H1 (cell line): ENCODE data around the gene PPP1R3G. TPM values are rescaled to one million over a fixed set of nuclear protein-coding genes. Genes with fewer than 3 reads are reported as not detected.
A peak's percentile ranks its signal among the peaks of the same experiment; 100 is the strongest.

Source experiments
- CTCF ChIA-PET: fragments of 300-600 bp; sonication (Branson Sonifier 250); formaldehyde crosslinking; loops from one replicate; lab custom pipeline; 2021; ENCODE audit not compliant: partially characterized antibody; lab: Charles Lee
- POLR2A ChIA-PET: fragments of 300-600 bp; sonication (Branson Sonifier 250); formaldehyde crosslinking; loops from one replicate; lab custom pipeline; 2021; ENCODE audit warnings: inconsistent platforms; ENCODE audit not compliant: partially characterized antibody; lab: Charles Lee
- DNase-seq, 2 experiments: peaks; one replicate each; pipeline versions ENCODE4 v3.0.0 to v3.0.0-alpha.2; 2010 to 2022; ENCODE audit warnings: low spot score in 2 of 2, low read depth in 1 of 2, mixed read lengths in 1 of 2
- FAIRE-seq: peaks from 2 replicates; lab custom pipeline; 2011; peaks lifted over from hg19 to GRCh38; lab: Jason Lieb, UNC
- H2AFZ ChIP-seq: 2 replicates; pipeline ENCODE4 v1.8.1; 2012; ENCODE audit warnings: low read length, inconsistent platforms
- H2AK5ac ChIP-seq: 2 replicates; pipeline ENCODE4 v1.6.1; 2013; ENCODE audit warnings: low read depth, low read length
- H2BK120ac ChIP-seq: replicated peaks from 2 replicates; pipeline ENCODE3; 2013; ENCODE audit warnings: low read depth, low read length, inconsistent platforms
- H2BK12ac ChIP-seq: 2 replicates; pipeline ENCODE4 v1.6.1; 2013; ENCODE audit warnings: low read depth, low read length
- H2BK15ac ChIP-seq: 2 replicates; pipeline ENCODE4 v1.6.1; 2013; ENCODE audit warnings: low read length
- H2BK20ac ChIP-seq: 2 replicates; pipeline ENCODE4 v1.6.1; 2013; ENCODE audit warnings: low read length
- H2BK5ac ChIP-seq: 2 replicates; pipeline ENCODE4 v1.6.1; 2013; ENCODE audit warnings: low read depth, low read length
- H3K14ac ChIP-seq: 2 replicates; pipeline ENCODE4 v1.6.1; 2013; ENCODE audit warnings: inconsistent platforms; ENCODE audit not compliant: insufficient read length
- H3K18ac ChIP-seq: 2 replicates; pipeline ENCODE4 v1.6.1; 2013; ENCODE audit warnings: low read length; ENCODE audit errors: extremely low read depth
- H3K23ac ChIP-seq: 2 replicates; pipeline ENCODE4 v1.6.1; 2013; ENCODE audit warnings: inconsistent platforms; ENCODE audit not compliant: insufficient read length
- H3K23me2 ChIP-seq: 2 replicates; pipeline ENCODE4 v1.6.1; 2013; ENCODE audit warnings: low read depth, low read length
- H3K27ac ChIP-seq: 2 replicates; pipeline ENCODE4 v1.6.1; 2011; ENCODE audit warnings: low read depth, low read length, inconsistent platforms
- H3K27me3 ChIP-seq, 4 experiments: replicated peaks in 1 of 4; 1 replicate in 1 of 4; 2 replicates in 3 of 4; pipeline versions ENCODE4 v1.6.1 to v1.8.1; 2011 to 2013; ENCODE audit warnings: low read length in 3 of 4, mild to moderate bottlenecking in 3 of 4, inconsistent platforms in 2 of 4, mixed read lengths in 2 of 4, moderate library complexity in 1 of 4; ENCODE audit not compliant: control insufficient read depth in 3 of 4, insufficient read depth in 3 of 4; ENCODE audit errors: extremely low read depth in 1 of 4
- H3K36me3 ChIP-seq, 4 experiments: 2 replicates each; pipeline versions ENCODE4 v1.6.1 to v1.8.1; 2011 to 2013; ENCODE audit warnings: mild to moderate bottlenecking in 4 of 4, low read length in 3 of 4, moderate library complexity in 2 of 4, control low read depth in 1 of 4, inconsistent platforms in 1 of 4; ENCODE audit not compliant: insufficient read depth in 4 of 4, control insufficient read depth in 2 of 4
- H3K4ac ChIP-seq: replicated peaks from 2 replicates; pipeline ENCODE3; 2013; ENCODE audit warnings: low read length, low read depth, mixed read lengths, inconsistent platforms; ENCODE audit not compliant: insufficient read length
- H3K4me1 ChIP-seq, 4 experiments: replicated peaks in 1 of 4; 1 replicate in 1 of 4; 2 replicates in 3 of 4; pipeline versions ENCODE4 v1.6.1 to v1.8.1; 2011 to 2013; ENCODE audit warnings: low read length in 3 of 4, inconsistent platforms in 2 of 4, mixed read lengths in 1 of 4; ENCODE audit not compliant: insufficient read depth in 4 of 4, control insufficient read depth in 3 of 4
- H3K4me2 ChIP-seq, 2 experiments: 2 replicates each; pipeline versions ENCODE4 v1.6.1 to v1.8.1; 2011 to 2013; ENCODE audit warnings: low read depth in 2 of 2, low read length in 2 of 2, control low read depth in 1 of 2, inconsistent platforms in 1 of 2, mild to moderate bottlenecking in 1 of 2; ENCODE audit not compliant: insufficient read depth in 1 of 2
- H3K4me3 ChIP-seq, 4 experiments: fragments of 200-600, 300-600 bp in 1 of 4; sonication (generic), shearing (Covaris generic), sonication (Bioruptor Twin) in 1 of 4; 2 replicates each; pipeline versions ENCODE4 v1.5.1 to v1.8.1; 2011 to 2016; ENCODE audit warnings: low read length in 4 of 4, low read depth in 3 of 4, control low read depth in 2 of 4, inconsistent platforms in 2 of 4, mild to moderate bottlenecking in 2 of 4, mixed read lengths in 1 of 4, moderate library complexity in 1 of 4; ENCODE audit not compliant: insufficient read depth in 2 of 4; ENCODE audit errors: extremely low read depth in 1 of 4
- H3K56ac ChIP-seq: replicated peaks from 2 replicates; pipeline ENCODE3; 2013; ENCODE audit warnings: low read depth, mild to moderate bottlenecking, mixed read lengths, low read length, inconsistent platforms; ENCODE audit not compliant: insufficient read length
- H3K79me1 ChIP-seq: 2 replicates; pipeline ENCODE4 v1.6.1; 2013; ENCODE audit warnings: low read depth, low read length, control low read depth
- H3K79me2 ChIP-seq, 2 experiments: 2 replicates each; pipeline versions ENCODE4 v1.6.1 to v1.8.1; 2012 to 2013; ENCODE audit warnings: low read length in 2 of 2, mild to moderate bottlenecking in 2 of 2, inconsistent platforms in 1 of 2; ENCODE audit not compliant: insufficient read depth in 2 of 2, control insufficient read depth in 1 of 2
- H3K9ac ChIP-seq, 4 experiments: replicated peaks in 1 of 4; 1 replicate in 1 of 4; 2 replicates in 3 of 4; pipeline versions ENCODE4 v1.6.1 to v1.8.1; 2011 to 2013; ENCODE audit warnings: low read depth in 3 of 4, low read length in 3 of 4, control low read depth in 2 of 4, mild to moderate bottlenecking in 2 of 4, moderate library complexity in 2 of 4, inconsistent platforms in 1 of 4; ENCODE audit errors: extremely low read depth in 1 of 4
- H3K9me3 ChIP-seq, 2 experiments: 2 replicates each; pipeline versions ENCODE4 v1.6.1 to v1.8.1; 2012 to 2013; ENCODE audit warnings: mild to moderate bottlenecking in 2 of 2, moderate library complexity in 2 of 2, control low read depth in 1 of 2, inconsistent platforms in 1 of 2, low read depth in 1 of 2, low read length in 1 of 2, mixed read lengths in 1 of 2; ENCODE audit not compliant: insufficient read depth in 2 of 2
- H4K20me1 ChIP-seq, 2 experiments: replicated peaks in 1 of 2; 2 replicates each; pipeline versions ENCODE3 to v1.8.1; 2011 to 2013; ENCODE audit warnings: inconsistent platforms in 2 of 2, low read length in 2 of 2, mild to moderate bottlenecking in 1 of 2; ENCODE audit not compliant: insufficient read depth in 2 of 2, control insufficient read depth in 1 of 2
- H4K5ac ChIP-seq: 2 replicates; pipeline ENCODE4 v1.6.1; 2013; ENCODE audit warnings: low read length, low read depth, mixed read lengths, inconsistent platforms; ENCODE audit not compliant: insufficient read length
- H4K8ac ChIP-seq: 2 replicates; pipeline ENCODE4 v1.8.0; 2013; ENCODE audit warnings: mild to moderate bottlenecking, moderate library complexity, low read length, inconsistent platforms; ENCODE audit not compliant: insufficient read depth; ENCODE audit errors: extremely low read depth
- H4K91ac ChIP-seq: replicated peaks from 2 replicates; pipeline ENCODE3; 2013; ENCODE audit warnings: low read length, mixed read lengths, inconsistent platforms; ENCODE audit not compliant: insufficient read length
- BCL11A ChIP-seq, 2 experiments: IDR thresholded peaks; one replicate each; pipeline ENCODE4 v1.6.1; 2011; ENCODE audit warnings: low read depth in 2 of 2, low read length in 2 of 2, mild to moderate bottlenecking in 2 of 2
- CEBPB ChIP-seq: IDR thresholded peaks from 2 replicates; pipeline ENCODE4 v1.6.1; 2012; ENCODE audit warnings: low read depth, low read length
- CTBP2 ChIP-seq: IDR thresholded peaks from 2 replicates; pipeline ENCODE4 v1.7.0; 2011; ENCODE audit warnings: borderline replicate concordance, mild to moderate bottlenecking, moderate library complexity, mixed read lengths, low read length; ENCODE audit not compliant: insufficient read depth, insufficient read length
- WGBS, 2 experiments: shearing (Covaris generic) in 1 of 2; methylation state at CpG; one replicate each; pipeline versions ENCODE4 v1.1.6 to v1.1.7; 2013 to 2015; ENCODE audit warnings: low lambda C conversion rate in 2 of 2, mixed read lengths in 2 of 2, inconsistent platforms in 1 of 2, low coverage in 1 of 2, missing lambda C conversion rate in 1 of 2; ENCODE audit not compliant: insufficient replicate concordance in 2 of 2, insufficient coverage in 1 of 2, insufficient read length in 1 of 2; ENCODE audit errors: extremely low coverage in 1 of 2, missing lambda C conversion rate in 1 of 2; 5-methylcytosine and 5-hydroxymethylcytosine counted together
- polyA plus RNA-seq, 7 experiments: library from polyadenylated mRNA; depleted of rRNA in 3 of 7; stranded (reverse) in 5 of 7; unstranded in 2 of 7; fragments of >200 nt in 5 of 7; fragments of 200-250 nt in 2 of 7; gene quantifications; 1 replicate in 5 of 7; 2 replicates in 1 of 7; 4 replicates in 1 of 7; pipeline versions ENCODE4 v1.2.1 to v1.2.3, GENCODE V29; 2011 to 2013; ENCODE audit warnings: missing spikeins in 2 of 7, mixed read lengths in 2 of 7
- total RNA-seq: library from RNA; stranded (reverse); fragmentation: NEBNext Ultra II Directional; extraction: Animal tissue kit (Norgen Biotek cat#: 25700); gene quantifications from 2 replicates; pipeline ENCODE4 v1.2.1, GENCODE V29; 2021

PPP1R3G gene
- total and polyA plus RNA-seq, 2 of the 8 experiments (the other 6 are each of a cell fraction or from before 2014, with no cell fraction given), result 0.03 to 0.09 TPM

DNA sequence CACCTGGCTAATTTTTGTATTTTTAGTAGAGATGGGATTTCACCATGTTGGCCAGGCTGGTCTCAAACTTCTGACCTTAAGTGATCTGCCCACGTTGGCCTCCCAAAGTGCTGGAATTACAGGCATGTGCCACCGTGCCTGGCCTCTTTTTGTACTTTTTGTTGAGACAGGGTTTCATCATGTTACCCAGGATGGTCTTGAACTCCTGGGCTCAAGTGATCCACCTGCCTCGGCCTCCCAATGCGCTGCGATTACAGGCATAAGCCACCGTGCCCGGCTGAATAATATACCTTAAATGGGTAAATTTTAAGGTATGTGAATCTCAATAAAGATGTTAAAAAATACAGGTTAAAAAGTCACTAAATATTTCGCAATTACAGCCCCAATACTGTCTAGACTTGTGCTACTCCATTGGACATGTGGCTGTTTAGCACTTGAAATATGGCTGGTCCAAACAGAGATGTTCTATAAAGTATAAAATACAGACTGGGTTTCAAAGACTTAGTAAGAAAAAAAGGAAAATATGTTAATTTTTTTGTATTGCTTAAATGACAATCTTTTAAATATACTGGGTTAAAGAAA is 42.1 kb downstream of the PPP1R3G start:
- WGBS, 2 experiments, result 82% methylated on average over 8 of the region's 8 CpGs; no CpG with 5 or more reads in 1 of the 2 experiments
- H3K27me3 ChIP-seq, result no peaks in the 10 kb centered on the region
- no peak overlapping the region for H3K56ac ChIP-seq
- H2BK5ac ChIP-seq, result no peak overlapping the region
- peaks cover 2 to 10% of the 10 kb centered on the region in 2 experiments for H4K20me1 ChIP-seq
- no peaks in the 10 kb centered on the region for H3K36me3 ChIP-seq
- no peak for TF ChIP-seq BCL11A (IDR thresholded peaks at IDR 0.05; ENCODE audit: low read depth in 2 of 2, low read length in 2 of 2)
- no peak for TF ChIP-seq CTBP2
- peak; percentile 4; the same call in 1 of the 2 replicates for TF ChIP-seq CEBPB
- no peak overlapping the region for H3K4me3 ChIP-seq
- no peak overlapping the region for H4K91ac ChIP-seq
- H3K23ac ChIP-seq, result no peak overlapping the region
- DNase-seq, result no peak
- peaks cover 0 to 5% (median 2%) of the 10 kb centered on the region in 4 experiments; a peak in 3 of 7 replicates for H3K4me1 ChIP-seq
- no peak overlapping the region for H3K14ac ChIP-seq
- no peaks in the 10 kb centered on the region for H3K79me1 ChIP-seq
- H3K23me2 ChIP-seq, result no peaks in the 10 kb centered on the region
- H2BK120ac ChIP-seq, result no peak overlapping the region
- no peak overlapping the region for H2BK15ac ChIP-seq
- FAIRE-seq, result no peak
- H3K4ac ChIP-seq, result no peak overlapping the region
- no peaks in the 10 kb centered on the region for H3K9me3 ChIP-seq
- H2AK5ac ChIP-seq, result no peak overlapping the region
- no peak overlapping the region for H4K8ac ChIP-seq
- H2BK12ac ChIP-seq, result no peak overlapping the region
- ChIA-PET POLR2A (no interaction called here), CTCF (interaction anchor here (2.0 kb wide), 1 partner anchor 253 kb away, joined by 4 read pairs; no protein-coding TSS in a partner anchor)
- no peak overlapping the region for H3K18ac ChIP-seq
- H2AFZ ChIP-seq, result no peak overlapping the region
- H3K79me2 ChIP-seq, result no peaks in the 10 kb centered on the region
- H2BK20ac ChIP-seq, result no peak overlapping the region
- no peak overlapping the region for H3K9ac ChIP-seq
- H3K27ac ChIP-seq, result no peak overlapping the region
- no peak overlapping the region for H3K4me2 ChIP-seq
- no peak overlapping the region for H4K5ac ChIP-seq
